H4 (cell line): ENCODE data around the gene FGGY. TPM values are rescaled to one million over a fixed set of nuclear protein-coding genes. Genes with fewer than 3 reads are reported as not detected.
"Not testable (repeated sequence)": the region's sequence is repeated elsewhere in the genome, so short reads cannot be mapped to it uniquely, and the experiment has no call there.

Source experiments
- DNase-seq: peaks from one replicate; pipeline ENCODE4 v3.0.0-alpha.2; 2015; ENCODE audit warnings: low spot score
- total RNA-seq: library from RNA; depleted of rRNA; stranded (reverse); fragments of >200 nt; shearing (Covaris generic); gene quantifications from 2 replicates; pipeline ENCODE4 v1.2.3, GENCODE V29; 2014

Gene FGGY
- total RNA-seq, 1 experiment from 2014 or later, result 8.4 TPM

DNA sequence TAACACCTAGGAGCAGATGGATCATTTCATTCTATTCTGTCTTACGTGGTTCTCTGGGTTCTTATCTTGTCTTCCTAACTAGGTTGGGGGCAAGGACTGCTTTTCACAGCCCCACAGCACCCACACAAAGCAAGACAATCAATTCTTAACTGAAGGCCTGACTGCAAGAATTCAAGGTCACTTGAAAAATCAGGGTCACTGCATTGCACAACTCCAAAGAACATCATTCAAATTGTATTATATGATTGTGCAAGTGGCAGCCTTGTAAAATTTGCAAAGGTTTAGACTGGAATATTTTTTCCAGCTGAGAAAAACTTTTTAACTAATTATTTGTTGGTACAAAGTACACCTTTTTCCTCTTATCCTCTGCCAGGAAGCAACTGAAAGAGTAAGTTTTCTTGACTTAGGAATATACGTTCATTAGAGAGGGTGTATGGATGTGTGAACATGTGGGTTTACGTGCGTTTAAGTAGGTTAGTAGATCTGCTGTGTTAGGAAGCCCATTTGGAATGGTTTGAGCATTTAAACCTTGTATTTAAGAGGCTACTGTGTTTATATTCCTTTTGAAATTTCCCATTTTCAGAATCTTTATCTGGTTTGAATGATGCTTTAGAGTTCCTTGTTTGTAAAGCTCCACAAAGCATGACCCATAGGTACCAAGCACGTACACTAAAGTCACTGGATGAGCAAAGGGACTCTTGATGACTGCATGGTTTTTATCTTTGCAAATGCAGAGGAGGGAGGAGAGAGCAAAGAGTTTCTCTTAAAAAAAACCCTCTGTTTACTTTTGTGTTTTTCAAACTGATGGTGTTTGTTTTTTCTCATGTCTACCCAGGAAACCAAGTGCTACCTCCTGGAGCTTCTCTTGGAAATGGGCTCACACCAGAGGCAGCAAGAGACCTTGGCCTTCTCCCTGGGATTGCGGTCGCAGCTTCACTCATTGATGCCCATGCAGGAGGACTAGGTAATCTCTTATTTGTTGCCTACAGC lies 214.9 kb downstream of the FGGY start:
- no peak for DNase-seq

DNA sequence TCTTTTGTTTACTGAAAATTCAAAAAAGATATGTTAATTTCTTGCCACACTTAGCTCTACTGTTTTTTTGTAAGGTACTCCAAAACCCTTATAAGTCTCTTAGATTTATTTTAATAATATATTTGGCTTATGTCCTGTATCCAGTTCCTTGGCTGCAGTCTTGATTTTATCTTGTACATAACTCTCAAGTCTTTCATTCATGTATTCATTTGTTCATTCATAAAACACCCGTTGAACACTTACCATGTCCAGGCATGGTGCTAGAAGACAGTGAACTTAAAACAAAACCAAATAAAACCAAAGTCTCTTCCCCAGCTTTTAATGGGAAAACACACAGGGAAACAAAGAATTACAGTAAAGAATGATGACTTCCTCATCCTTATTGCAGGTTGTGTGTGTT lies 215.8 kb downstream of the FGGY start:
- DNase-seq, result no peak

DNA sequence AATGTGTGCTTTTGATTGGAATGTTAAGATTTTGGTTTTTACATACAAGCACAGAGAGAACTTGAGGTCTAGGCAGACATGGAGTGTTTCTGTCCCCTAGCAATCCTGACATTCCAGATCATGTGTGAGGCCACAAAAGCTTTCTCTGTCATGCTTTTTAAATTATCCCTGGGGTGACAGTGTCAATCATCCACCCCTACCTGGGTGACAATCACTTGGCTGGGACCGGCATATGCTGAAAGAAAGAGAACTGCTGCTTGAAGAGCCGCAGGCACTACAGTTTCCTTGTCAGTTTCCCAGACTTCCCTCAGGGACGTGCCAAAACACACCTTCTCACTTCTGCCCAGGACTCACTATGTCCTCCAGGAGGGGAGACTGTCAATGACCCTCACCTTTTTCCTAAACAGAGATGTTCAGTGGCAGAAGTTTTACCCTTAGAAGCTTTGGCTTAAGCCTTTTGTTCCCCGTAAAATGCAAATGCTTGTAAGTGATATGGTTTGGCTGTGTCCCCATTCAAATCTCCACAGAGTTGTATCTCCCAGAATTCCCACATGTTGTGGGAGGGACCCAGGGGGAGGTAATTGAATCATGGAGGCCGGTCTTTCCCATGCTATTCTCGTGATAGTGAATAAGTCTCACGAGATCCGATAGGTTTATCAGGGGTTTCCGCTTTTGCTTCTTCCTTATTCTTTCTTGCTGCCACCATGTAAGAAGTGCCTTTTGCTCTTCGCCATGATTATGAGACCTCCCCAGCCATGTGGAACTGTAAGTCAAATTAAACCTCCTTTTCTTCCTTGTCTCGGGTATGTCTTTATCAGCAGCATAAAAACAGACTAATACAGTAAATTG lies 217.4 kb downstream of the FGGY start:
- no peak for DNase-seq

DNA sequence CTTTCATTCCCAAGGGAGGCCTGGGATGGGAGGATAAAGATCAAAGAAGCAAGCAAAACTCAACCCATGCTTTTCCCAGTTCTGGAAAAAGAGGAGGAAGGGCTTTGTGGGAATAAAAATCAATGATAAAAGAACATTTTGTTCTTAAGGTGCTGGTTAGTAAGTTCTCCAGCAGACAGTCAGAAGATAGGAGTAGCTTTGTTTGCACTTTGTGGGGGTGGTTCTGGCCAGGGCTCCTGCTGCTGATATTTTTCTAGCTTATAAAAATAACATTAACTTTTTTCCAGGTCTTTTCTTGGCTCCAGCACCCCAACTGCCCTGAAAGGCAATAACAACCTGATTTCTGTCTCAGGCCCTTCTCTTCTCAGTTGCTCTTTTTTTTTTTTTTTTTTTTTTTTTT lies 220.0 kb downstream of the FGGY start:
- no peak for DNase-seq

DNA sequence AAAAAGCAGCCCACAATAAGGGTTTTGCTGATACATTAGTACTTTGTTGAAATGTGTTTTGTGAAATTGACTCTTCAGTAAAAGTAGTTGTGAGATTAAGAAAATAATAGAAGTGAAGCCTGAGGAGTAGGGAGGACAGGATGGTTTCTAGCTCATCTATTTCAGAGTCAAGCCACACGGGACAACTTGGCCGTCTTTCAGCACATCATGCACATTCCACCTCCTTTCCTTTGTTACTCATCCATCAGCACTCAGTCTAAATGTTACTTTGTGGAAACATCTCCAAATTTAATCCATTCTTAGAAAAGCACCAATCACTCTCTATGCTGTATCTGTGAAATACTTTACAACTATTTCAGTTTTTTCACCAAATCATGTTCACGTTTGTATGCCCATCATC lies 223.3 kb downstream of the FGGY start:
- no peak for DNase-seq

DNA sequence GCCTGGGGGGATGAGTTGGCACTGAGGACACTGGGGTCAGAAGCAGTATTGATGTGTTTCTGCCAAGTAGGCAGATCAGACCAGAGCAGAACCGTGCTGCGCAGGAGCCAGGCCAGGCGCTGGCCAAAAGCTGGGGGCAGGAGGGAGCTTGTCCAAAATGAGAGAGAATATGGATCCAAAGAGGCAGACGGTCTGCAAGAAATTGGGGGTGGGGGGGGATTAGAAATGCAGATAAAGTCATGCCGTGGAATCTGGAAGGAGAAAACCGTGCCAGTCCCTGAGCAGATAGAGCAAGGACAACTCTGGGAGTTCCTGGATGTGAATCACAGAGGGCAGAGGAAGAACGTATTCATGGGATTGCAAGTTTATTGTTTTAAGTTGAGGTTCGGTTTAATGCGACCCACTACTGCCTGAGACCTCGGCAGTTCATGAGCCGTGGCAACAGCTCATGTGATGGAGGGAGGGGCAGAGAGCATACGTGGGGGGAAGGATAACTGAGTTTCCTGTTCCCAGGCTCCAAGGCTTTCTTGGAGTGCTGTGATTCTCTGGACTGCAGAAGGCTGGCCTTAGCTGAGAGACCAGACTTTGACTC lies 224.0 kb downstream of the FGGY start:
- peak; percentile 27 for DNase-seq

DNA sequence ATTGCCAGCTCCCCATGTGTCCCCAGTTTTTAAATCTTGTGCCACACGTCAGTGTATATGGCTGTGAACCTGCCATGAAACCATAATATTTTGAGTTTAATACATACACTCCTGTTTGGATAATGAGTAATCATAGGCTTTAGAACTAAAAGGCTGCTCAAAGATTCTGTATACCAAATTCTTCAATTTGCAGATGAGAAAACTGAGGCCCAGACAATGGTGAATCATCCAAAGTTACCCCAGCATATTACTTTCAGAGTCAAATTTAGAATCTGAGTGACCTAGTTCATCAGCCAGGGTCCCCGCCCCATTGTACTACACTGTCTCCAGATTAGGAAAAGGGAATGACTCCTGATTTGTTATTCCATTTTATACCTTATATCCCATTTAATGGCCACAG lies 224.6 kb downstream of the FGGY start:
- no peak for DNase-seq

DNA sequence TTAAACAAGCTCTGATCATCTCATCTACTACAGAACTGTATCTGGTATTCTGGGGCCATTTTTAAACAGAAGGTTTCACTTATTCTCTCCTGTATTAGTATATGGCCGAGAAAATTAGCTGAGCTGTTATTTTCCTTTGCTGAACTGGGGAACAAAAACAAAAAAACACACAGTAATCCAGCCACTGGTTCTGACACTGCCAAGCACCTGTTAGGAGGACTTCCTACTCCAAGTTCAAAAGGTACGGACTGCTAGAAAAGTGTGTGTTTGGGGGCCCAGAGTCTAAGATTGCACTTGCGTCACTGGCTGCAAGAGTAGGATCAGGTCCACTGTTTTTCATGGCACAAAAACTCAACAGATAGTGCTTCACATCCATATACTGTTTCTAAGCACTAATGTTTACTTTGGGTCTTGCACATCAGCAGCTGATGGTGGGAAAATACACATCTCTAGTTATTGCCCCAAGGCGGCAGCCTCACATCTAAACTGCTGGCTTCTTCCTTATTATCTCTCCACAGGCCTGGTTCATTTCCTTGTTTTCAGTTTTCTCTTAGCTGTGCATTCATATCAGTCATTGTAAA lies 226.1 kb downstream of the FGGY start:
- DNase-seq, result no peak

DNA sequence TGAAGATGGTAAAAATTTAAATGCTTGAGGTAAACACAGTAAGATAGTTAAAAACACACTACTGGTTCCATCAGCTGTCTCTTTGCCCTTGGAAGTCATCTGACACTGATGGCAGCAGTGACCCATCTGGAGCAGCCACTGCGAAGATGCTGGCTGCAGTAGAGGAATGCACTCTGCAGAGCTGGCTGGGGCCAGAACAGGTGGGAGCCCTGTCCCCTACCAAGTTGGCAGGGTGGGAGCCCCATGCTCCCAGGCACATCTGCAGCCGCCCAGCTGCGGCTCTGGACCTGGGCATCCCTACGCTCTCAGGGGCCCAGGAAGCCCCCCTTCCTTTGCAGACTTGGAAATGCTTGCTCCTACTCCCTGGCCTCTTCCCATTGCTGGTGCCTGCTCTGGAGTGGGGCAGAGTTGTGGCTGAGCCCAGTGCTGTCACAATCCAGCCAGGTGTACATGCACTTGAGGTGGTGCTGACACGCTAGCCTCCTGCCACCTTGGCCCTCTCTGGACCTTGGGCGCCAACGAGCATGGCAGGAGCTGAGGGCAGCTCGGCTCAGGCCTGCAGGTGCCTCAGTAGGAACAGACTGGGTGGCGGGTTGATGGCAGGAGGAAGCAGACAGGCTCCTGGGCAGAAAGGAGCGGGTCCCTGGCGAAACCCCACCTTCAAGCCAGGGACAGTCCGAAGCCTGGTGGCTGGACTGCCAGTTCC lies 227.0 kb downstream of the FGGY start:
- DNase-seq, result no peak

DNA sequence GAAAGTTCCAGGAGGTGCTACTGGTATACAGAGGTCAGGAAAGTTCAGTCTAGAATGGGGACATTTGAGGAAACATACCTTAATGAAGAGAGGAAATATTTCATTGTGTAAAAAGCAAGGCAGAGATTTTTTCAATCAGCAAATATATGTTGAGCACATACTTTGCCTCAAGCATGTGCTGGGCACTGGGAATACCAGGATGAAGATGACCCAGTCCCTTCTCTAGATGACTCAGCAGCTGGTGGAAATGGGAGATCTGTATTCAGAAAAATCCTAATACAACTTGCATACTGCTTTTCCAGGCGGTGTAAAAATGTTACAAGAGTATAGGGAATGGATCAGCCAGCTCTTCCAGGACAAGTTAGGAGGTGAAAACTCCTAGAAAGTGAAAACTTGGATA lies 229.3 kb downstream of the FGGY start:
- DNase-seq, result no peak

DNA sequence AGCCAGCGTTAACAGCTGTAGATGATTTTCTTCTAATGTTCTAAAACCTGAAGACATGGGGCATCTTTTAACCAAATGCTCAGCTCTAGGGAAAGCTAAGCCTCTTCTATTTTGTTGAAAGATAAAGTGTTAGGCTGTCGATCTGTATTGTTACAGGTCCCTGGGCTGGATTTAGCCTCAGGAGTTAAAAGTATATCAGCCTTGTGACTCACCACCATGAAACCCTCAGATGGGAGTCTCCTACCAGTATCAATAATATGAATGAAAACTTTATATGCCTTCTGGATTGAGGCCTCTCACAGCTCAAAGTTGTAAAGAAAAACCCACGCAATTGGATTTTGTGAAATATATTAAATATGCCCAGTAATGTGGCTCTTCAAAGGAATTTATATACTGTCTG lies 231.6 kb downstream of the FGGY start:
- no peak for DNase-seq

DNA sequence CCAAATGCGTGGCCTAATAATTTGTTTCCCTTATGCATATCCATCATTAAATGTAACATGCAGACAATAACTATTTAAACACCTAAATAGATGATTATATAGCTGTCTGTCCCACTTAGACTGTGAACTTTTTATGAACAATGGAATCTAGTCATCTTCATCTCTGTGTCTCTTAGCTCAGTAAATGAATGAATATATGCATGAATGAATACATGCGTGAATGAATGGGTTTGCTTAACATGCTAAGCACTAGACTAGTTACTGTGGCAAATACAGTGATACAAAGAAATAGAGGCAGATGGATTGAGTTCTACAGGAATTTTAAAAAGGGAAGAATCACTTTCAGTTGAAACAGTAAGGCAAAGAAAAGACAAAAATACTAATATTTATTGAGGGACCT lies 232.0 kb downstream of the FGGY start:
- DNase-seq, result no peak

DNA sequence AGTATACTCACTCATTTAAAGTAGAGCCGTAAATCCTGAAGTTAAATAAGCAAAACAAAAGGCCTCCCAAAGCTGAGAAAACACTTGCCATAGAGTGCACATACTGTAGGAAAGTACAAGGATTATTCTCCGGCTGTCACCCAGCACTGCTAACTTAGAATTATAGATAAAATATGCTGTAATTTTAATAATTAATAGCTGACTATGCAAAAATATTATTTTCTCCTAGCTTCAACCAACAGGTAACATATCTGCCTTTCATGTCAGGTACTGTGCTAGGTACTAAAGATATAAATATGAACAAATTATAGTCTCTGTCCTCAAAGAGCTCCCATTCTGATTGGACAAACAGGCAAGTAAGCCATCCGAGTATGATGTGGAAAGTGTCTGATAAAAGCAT lies 233.2 kb downstream of the FGGY start:
- no peak for DNase-seq

DNA sequence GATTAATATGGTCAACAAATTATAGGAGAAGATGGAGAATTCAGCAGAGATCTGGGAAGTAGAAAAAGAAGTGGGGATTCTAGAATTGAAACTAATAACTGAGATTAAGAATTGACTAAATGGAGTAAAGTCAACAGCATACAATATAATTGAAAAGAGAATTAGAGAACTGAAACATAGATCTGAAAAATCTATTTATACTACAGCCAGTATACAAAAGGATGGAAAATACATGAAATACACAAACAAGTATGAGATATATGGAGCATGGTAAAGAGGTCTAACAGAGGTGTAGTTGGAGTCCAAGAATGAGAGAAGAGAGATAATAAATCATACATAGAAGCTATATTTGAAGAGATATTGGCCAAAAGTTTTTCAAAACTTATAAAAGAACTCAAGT lies 235.2 kb downstream of the FGGY start:
- DNase-seq, result no peak

DNA sequence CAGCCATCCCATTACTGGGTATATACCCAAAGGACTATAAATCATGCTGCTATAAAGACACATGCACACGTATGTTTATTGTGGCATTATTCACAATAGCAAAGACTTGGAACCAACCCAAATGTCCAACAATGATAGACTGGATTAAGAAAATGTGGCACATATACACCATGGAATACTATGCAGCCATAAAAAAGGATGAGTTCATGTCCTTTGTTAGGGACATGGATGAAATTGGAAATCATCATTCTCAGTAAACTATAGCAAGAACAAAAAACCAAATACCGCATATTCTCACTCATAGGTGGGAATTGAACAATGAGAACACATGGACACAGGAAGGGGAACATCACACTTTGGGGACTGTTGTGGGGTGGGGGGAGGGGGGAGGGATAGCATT lies 241.6 kb downstream of the FGGY start:
- DNase-seq, result not testable (repeated sequence)

DNA sequence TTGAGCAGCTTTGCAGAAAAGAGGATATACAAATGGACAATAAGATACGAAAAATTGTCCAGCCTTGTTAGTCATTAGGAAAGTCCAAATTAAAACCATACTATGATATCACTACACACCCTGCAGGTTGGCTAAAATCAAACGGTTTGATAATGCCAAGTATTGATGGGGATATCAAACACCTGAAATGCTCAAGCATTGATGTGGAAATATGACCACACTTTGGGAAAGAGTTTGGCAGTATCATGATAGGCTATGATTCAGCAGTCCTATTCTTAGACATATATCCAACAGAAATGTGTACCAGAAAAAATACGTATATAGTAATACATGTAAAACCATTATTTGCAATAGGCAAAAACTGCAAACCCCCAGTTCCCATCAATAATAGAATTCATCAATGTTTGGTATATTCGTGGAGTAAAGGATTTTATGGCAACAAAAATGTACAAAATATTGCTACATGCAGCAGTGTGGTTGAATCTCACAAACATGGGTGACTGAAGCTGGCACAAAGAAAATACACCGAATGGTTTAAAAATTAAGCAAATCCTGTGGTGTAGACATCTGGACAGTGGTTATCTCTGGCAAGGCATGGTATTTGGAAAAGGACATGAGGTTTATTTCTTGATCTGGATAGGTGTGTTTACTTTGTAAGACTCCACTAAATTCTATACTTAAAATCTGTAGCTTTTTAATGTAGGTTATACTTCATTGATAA lies 243.2 kb downstream of the FGGY start:
- DNase-seq, result no peak

DNA sequence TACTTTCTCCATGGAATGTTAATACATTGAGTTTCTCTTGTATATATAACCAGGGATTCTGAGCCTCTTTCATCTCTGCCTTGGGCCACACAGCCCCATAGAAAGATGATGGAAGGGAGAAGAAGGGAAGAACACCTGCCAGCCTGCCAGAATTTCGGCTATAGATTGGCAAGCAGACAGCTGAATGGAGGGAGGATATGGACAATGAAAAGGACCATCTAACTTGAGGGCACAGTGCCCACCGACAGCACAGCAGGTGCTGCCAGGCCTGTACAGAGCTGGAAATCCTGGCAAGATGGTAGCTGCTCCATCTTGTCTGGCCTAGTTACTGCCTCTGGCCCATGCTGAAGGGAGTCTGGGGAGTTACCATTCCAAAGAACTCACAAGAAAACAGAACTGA lies 244.3 kb downstream of the FGGY start:
- DNase-seq, result no peak

DNA sequence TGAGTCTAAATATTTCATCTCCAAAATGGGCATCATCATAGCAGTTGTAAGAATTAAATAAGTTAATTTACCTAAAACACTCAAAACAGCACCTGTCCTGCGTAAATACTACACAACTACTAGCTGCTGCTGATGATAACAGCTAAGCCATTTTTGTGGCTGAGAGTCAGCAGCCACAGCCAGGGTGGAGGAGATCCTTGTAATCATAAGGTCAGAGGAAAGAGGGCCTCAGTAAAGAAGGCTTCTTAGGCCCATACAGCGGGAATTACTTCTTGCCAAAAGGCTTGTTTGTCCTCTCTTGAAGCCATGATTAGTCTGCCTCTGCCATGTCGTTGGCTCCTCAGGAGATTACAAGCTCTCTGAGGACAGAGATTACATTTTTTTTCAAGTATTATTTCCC lies 245.0 kb downstream of the FGGY start:
- DNase-seq, result no peak

DNA sequence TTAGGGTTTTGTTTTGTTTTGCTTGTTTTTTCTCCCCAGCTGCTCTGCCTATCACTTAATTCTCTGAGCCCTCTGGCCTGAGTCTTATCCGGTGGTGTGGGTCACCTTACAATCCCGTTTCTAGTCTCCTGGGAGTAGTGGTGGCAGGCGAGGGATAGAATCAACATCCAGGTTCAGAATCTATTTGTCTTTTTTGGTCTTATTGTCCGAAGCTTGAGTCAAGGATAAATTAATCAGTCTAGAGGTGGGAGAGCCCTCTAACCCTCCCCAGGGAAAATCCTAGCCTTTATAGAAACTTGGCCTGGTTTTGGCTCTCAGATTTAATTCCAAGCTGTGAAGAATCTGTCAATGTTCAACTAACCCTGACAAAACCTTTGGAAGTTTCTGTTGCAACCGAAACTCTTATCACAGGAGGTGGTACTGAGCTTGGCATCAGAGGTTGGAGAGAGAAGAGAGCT lies 246.3 kb downstream of the FGGY start:
- DNase-seq, result no peak

DNA sequence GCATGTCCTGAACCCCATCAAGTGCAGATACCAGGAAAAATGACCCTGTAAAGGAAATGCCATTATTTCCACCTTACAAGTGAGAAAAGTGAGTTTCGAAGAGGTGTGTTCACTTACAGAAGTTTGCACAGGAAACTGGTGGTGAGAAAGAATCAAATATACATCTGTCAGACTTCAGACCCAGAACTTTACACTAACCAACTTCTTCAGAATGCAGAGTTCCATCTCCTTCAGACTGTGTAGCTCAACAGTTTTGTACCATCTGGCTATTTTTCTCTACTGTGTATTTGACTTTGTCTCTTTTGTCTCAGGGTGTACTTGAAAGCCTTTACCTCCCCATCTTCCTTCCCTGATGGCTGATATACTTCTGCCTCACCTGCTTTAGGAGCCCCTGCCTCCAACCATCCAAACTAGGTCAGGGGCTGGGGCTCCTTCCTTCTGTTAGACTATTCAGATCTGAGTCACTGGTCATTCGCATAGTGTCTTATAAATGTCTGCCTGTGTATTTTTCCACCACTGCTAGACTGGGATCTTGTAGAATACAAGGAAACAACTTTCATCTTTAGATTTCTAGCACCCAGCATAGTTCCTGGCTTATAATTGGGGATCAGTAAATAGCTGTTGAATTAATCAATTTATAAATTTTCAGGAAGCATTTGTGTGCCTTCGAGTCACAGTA lies 247.9 kb downstream of the FGGY start:
- DNase-seq, result no peak
